ENCODE results near the gene SCYL1. TPM values are rescaled to one million over a fixed set of nuclear protein-coding genes. Genes with fewer than 3 reads are reported as not detected.
A peak's percentile ranks its signal among the peaks of the same experiment; 100 is the strongest.

Gene SCYL1
- total and polyA plus RNA-seq, 2 of the 4 experiments (the other 2 are of a cell fraction): 96.4 to 150 TPM

GRCh38 chr11:65496304-65497140 lies 28.4 kb upstream of the SCYL1 start:
- TF ChIP-seq USF2 (IDR thresholded peaks at IDR 0.05; ENCODE audit: low read depth, low read length) (no peak), RFX5 (IDR thresholded peaks at IDR 0.05; ENCODE audit: low read depth, low read length) (no peak), NFE2L2 (IDR thresholded peaks at IDR 0.05; ENCODE audit: low read depth, low read length) (0 out of 2 replicates have a peak, but pooled peaks have one; percentile 25), CHD1 (IDR thresholded peaks at IDR 0.05; ENCODE audit: low read depth, low read length) (no peak), POLR2A (IDR thresholded peaks at IDR 0.05; ENCODE audit: low read depth, low read length) (peak; percentile 55; the same call in 1 of the 2 replicates), RAD21 (IDR thresholded peaks at IDR 0.05; ENCODE audit: low read length) (no peak), RCOR1 (IDR thresholded peaks at IDR 0.05; ENCODE audit: insufficient replicate concordance, low read length) (no peak), CEBPB (IDR thresholded peaks at IDR 0.05; ENCODE audit: low read depth, low read length) (no peak), SMC3 (IDR thresholded peaks at IDR 0.05; ENCODE audit: low read depth, low read length) (no peak), MAZ (IDR thresholded peaks at IDR 0.05; ENCODE audit: borderline replicate concordance, low read depth, low read length) (no peak)
- intact Hi-C loops (cut with micrococcal nuclease): no loop called here
- Histone ChIP-seq H2AK5ac (ENCODE audit: low read depth, low read length) (peak overlapping the region; percentile 88), H3K27me3 (ENCODE audit: control insufficient read depth, insufficient read depth, low read length) (no peaks in the 10 kb centered on the region), H2BK5ac (ENCODE audit: low read depth, low read length, poor library complexity, severe bottlenecking) (peak overlapping the region; percentile 92), H3K56ac (ENCODE audit: extremely low read depth, insufficient read depth, low read length) (peak overlapping the region; percentile 83), H4K5ac (ENCODE audit: low read depth, low read length) (peak overlapping the region; percentile 62), H4K8ac (ENCODE audit: low read depth in 2 of 2, low read length in 2 of 2) (peak overlapping the region; percentile 82 to 95), H2BK120ac (ENCODE audit: low read depth, low read length) (peak overlapping the region; percentile 89), H2BK15ac (ENCODE audit: low read depth, low read length) (peak overlapping the region; percentile 90), H3K9me1 (ENCODE audit: insufficient read depth, low read length) (peaks cover 2% of the 10 kb centered on the region; the same call in 1 of the 2 replicates), H3K18ac (ENCODE audit: low read depth, low read length) (peak overlapping the region; percentile 75), H3K4me1 (ENCODE audit: control insufficient read depth, insufficient read depth, low read length) (peaks cover 20% of the 10 kb centered on the region), H3K79me1 (ENCODE audit: low read depth in 1 of 2, low read length in 2 of 2) (peaks cover 0 to 29% of the 10 kb centered on the region in 2 experiments; a peak in 3 of 4 replicates), H3K4me3 (ENCODE audit: insufficient read depth, low read depth, low read length) (peak overlapping the region; percentile 35; the same call in 1 of the 2 replicates), H3K36me3 (ENCODE audit: control insufficient read depth, insufficient read depth, low read length) (peaks cover 8% of the 10 kb centered on the region), H3K9ac (ENCODE audit: low read depth, low read length) (peak overlapping the region; percentile 83), H3K4me2 (ENCODE audit: low read depth, low read length) (peak overlapping the region; percentile 89), H3K4ac (ENCODE audit: low read depth, low read length) (peak overlapping the region; percentile 95), H2AFZ (replicated peaks; ENCODE audit: low read length, poor library complexity) (no peak overlapping the region), H4K91ac (ENCODE audit: insufficient read depth, low read depth, low read length) (peak overlapping the region; percentile 92), H3K9me3 (ENCODE audit: control insufficient read depth, insufficient read depth, low read length) (no peaks in the 10 kb centered on the region), H2BK20ac (ENCODE audit: low read depth, low read length) (peak overlapping the region; percentile 31), H3K27ac (ENCODE audit: insufficient read depth, low read length) (peak overlapping the region; percentile 94), H3K14ac (replicated peaks; ENCODE audit: low read depth, low read length) (peak overlapping the region; percentile 68), H3K23ac (ENCODE audit: low read depth, low read length) (peak overlapping the region; percentile 96), H2AK9ac (replicated peaks; ENCODE audit: low read depth, low read length, poor library complexity) (peak overlapping the region; percentile 95), H4K20me1 (ENCODE audit: insufficient read depth, low read length) (peaks cover 20% of the 10 kb centered on the region)
- no peak for ATAC-seq (ENCODE audit: low read depth)
- in situ Hi-C loops (cut with MboI; ENCODE audit: low sequenced_read_pairs): no loop called here
- DNase-seq: peak; percentile 48
- ChIA-PET POLR2A (ENCODE audit: unreplicated experiment) (interaction anchor here (0.9 to 14.2 kb wide), 9 partner anchors 7 to 78 kb away, joined by 3 to 494 read pairs (median 74); partner anchors contain the start of gene NEAT1), CTCF (interaction anchor here (0.7 to 2.1 kb wide), 2 partner anchors 25 to 59 kb away, joined by 3 to 8 read pairs; no protein-coding TSS in a partner anchor)
- WGBS, 2 experiments (ENCODE audit: extremely low coverage in 2 of 2, insufficient read length in 1 of 2): 0% methylated on average over 1 of the region's 15 CpGs; no CpG with 5 or more reads in 1 of the 2 experiments
- dilution Hi-C loops (cut with HindIII; ENCODE audit: low sequenced_read_pairs, unreplicated experiment): no loop called here
- BruUV-seq (replicated peaks): TSS peak; percentile 46

Measured in IMR-90 (cell line).